Breast epithelium (tissue), 4 donors: ENCODE results near the gene HIPK2. TPM values are rescaled to one million over a fixed set of nuclear protein-coding genes. Genes with fewer than 3 reads are reported as not detected.

Source experiments
- DNase-seq, 2 donors: peaks; one replicate each; pipeline ENCODE4 v3.0.0-alpha.2; 2019; ENCODE audit warnings: low spot score in 2 of 2
- H3K27ac ChIP-seq, 2 donors: fragments of 200-600 bp; sonication (generic) in 1 of 2; one replicate each; pipeline ENCODE4 v1.5.1; 2016 to 2019; ENCODE audit warnings: mild to moderate bottlenecking in 1 of 2
- H3K27me3 ChIP-seq, 2 donors: fragments of 200-600 bp; sonication (generic) in 1 of 2; one replicate each; pipeline versions ENCODE4 v1.5.1 to v1.6.0; 2017 to 2019; ENCODE audit warnings: control low read depth in 1 of 2, mild to moderate bottlenecking in 1 of 2
- H3K36me3 ChIP-seq: fragments of 200-600 bp; one replicate; pipeline ENCODE4 v1.5.1; 2019
- H3K4me1 ChIP-seq, 2 donors: fragments of 200-600 bp; sonication (generic); one replicate each; pipeline ENCODE4 v1.5.1; 2016 to 2019; ENCODE audit warnings: control low read depth in 1 of 2
- H3K4me3 ChIP-seq, 3 donors: fragments of 200-600 bp; sonication (generic); 1 replicate in 2 of 3; 2 replicates in 1 of 3; pipeline ENCODE4 v1.5.1; 2016 to 2019; ENCODE audit warnings: mild to moderate bottlenecking in 3 of 3, moderate library complexity in 2 of 3
- H3K9me3 ChIP-seq, 2 donors: fragments of 200-600 bp; sonication (generic) in 1 of 2; one replicate each; pipeline ENCODE4 v1.5.1; 2016 to 2019; ENCODE audit warnings: control low read depth in 1 of 2
- POLR2A ChIP-seq: fragments of 450-650 bp; IDR thresholded peaks from one replicate; pipeline ENCODE4 v1.6.1; 2016; ENCODE audit warnings: antibody characterized with exemption, mild to moderate bottlenecking, moderate library complexity
- POLR2AphosphoS5 ChIP-seq, 3 donors: sonication (generic); formaldehyde crosslinking; IDR thresholded peaks; one replicate each; pipeline ENCODE4 v1.6.1; 2017; ENCODE audit warnings: antibody characterized with exemption in 3 of 3
- intact Hi-C: fragments of 100-400 bp; cut with DNase I; formaldehyde crosslinking; loops from one replicate; pipeline ENCODE4 v1.15.1; 2023; ENCODE audit warnings: low total_unique reads
- total RNA-seq, 3 donors: library from RNA; depleted of rRNA; stranded (reverse); fragments of >200 nt; gene quantifications; one replicate each; pipeline ENCODE4 v1.1.0, GENCODE V29; 2016
- TF ChIP-seq, protein P1 (sequence below), 3 donors: fragments of 450-650 bp; IDR thresholded peaks; one replicate each; pipeline ENCODE4 v1.5.1; 2016 to 2017; ENCODE audit warnings: antibody characterized with exemption in 3 of 3, mild to moderate bottlenecking in 3 of 3, moderate library complexity in 3 of 3

Gene HIPK2
- total RNA-seq, 3 donors from 2014 or later = 26.4 to 31.8 (median 31.1) TPM

DNA sequence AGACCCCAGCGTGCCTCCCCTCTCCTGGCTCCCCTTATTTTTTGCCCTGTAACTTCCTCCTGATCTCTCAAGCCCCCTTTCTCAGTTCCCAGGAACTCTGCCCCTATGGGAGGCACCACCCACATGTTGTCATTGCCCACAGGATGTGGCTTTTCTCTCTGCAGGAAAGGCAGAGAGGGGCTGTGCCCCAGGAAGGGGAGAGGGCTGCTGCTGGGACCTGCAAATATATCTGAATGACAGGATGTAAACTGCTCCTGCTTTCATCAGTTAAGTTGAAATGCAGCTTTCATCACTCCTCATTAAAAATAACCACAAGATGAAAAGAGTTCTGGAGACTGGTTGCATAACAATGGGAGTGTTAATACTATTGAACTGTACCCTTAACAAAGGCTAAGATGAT is 151.0 kb downstream of the HIPK2 start:
- TF ChIP-seq, protein P1, sequence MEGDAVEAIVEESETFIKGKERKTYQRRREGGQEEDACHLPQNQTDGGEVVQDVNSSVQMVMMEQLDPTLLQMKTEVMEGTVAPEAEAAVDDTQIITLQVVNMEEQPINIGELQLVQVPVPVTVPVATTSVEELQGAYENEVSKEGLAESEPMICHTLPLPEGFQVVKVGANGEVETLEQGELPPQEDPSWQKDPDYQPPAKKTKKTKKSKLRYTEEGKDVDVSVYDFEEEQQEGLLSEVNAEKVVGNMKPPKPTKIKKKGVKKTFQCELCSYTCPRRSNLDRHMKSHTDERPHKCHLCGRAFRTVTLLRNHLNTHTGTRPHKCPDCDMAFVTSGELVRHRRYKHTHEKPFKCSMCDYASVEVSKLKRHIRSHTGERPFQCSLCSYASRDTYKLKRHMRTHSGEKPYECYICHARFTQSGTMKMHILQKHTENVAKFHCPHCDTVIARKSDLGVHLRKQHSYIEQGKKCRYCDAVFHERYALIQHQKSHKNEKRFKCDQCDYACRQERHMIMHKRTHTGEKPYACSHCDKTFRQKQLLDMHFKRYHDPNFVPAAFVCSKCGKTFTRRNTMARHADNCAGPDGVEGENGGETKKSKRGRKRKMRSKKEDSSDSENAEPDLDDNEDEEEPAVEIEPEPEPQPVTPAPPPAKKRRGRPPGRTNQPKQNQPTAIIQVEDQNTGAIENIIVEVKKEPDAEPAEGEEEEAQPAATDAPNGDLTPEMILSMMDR (IDR thresholded peaks at IDR 0.05) = no peak
- no peak for TF ChIP-seq POLR2A
- no peak for TF ChIP-seq POLR2AphosphoS5 (IDR thresholded peaks at IDR 0.05)
- Histone ChIP-seq H3K27me3 (no peaks in the 10 kb centered on the region), H3K4me1 (no peaks in the 10 kb centered on the region), H3K9me3 (no peaks in the 10 kb centered on the region), H3K27ac (no peak overlapping the region), H3K36me3 (peaks cover 3% of the 10 kb centered on the region), H3K4me3 (no peak overlapping the region)
- no peak for DNase-seq
- intact Hi-C loops = no loop called here

DNA sequence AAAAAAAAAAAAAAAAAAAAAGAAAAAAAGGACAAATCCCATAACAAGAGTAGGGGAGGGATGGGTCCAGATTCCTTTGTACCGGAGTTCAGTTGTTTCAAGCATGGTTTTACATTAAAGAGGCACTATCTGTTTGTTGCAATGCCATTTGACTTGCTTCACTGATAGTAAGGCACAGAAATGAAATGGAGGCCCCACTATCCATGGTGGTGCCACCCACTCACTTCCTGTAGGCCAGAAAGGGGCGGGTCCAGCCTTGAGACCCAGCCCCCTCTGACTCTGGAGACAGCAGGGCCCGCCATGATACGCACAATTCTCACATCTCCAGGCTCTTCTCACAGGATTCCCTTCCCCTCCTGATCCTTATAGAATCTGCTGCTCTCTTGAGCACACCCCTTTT is 154.3 kb downstream of the HIPK2 start:
- TF ChIP-seq POLR2AphosphoS5 (IDR thresholded peaks at IDR 0.05) (no peak), POLR2A (no peak)
- TF ChIP-seq, protein P1 (IDR thresholded peaks at IDR 0.05) = no peak

DNA sequence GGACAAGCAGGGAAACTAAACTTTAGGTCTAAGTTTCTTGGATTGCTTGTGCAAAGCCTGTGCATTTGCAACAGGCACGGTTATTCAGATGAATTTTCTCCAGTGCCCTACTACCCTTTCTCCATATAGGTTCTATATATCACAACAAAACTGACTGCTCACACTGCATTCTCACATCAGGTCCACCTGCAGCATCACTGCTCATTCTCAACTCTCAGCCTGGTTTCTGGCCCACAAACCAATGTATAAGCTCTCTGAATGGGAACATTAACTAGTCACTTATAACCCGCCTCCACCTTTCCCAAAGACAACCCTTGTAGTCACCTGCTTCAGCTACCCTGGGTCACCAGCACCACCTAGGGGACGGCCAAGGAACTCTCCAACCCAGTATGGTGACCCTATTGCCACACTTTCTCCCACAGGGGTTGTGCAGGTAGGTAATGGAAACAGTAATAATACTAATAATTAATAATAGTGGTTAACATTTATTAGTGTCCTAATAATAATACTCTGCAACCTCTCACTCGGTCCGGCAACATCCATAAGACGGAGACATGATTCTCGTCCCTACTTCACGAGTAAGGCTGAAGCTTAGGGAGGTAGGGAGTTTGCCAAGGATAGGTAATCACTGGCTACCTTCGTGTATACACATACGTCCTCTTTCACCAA is 157.0 kb downstream of the HIPK2 start:
- no peaks in the 10 kb centered on the region for H3K4me1 ChIP-seq
- intact Hi-C loops = no loop called here
- DNase-seq = no peak
- no peak overlapping the region for H3K4me3 ChIP-seq
- TF ChIP-seq, protein P1 (IDR thresholded peaks at IDR 0.05) = peak in 2 of 3 donors; percentile 38 to 42
- TF ChIP-seq POLR2AphosphoS5 (IDR thresholded peaks at IDR 0.05) (no peak), POLR2A (no peak)
- no peaks in the 10 kb centered on the region for H3K9me3 ChIP-seq
- no peak overlapping the region for H3K27ac ChIP-seq
- H3K27me3 ChIP-seq = no peaks in the 10 kb centered on the region
- H3K36me3 ChIP-seq = no peaks in the 10 kb centered on the region

More for the DNA sequence above, 154.3 kb downstream of the HIPK2 start:
- intact Hi-C loops = no loop called here
- H3K36me3 ChIP-seq = no peaks in the 10 kb centered on the region
- no peak overlapping the region for H3K4me3 ChIP-seq
- no peaks in the 10 kb centered on the region for H3K9me3 ChIP-seq
- no peaks in the 10 kb centered on the region for H3K4me1 ChIP-seq
- no peaks in the 10 kb centered on the region for H3K27me3 ChIP-seq
- no peak for DNase-seq
- no peak overlapping the region for H3K27ac ChIP-seq

- H3K4me3 ChIP-seq = no peak overlapping the region
- H3K27me3 ChIP-seq = no peaks in the 10 kb centered on the region
- H3K4me1 ChIP-seq = no peaks in the 10 kb centered on the region
- H3K9me3 ChIP-seq = no peaks in the 10 kb centered on the region
- no peak for TF ChIP-seq POLR2A
- TF ChIP-seq, protein P1 (IDR thresholded peaks at IDR 0.05) = no peak
- TF ChIP-seq POLR2AphosphoS5 (IDR thresholded peaks at IDR 0.05) = no peak
- intact Hi-C loops = no loop called here
- no peak overlapping the region for H3K27ac ChIP-seq
- DNase-seq = no peak
- H3K36me3 ChIP-seq = no peaks in the 10 kb centered on the region
Measured at GRCh38 chr7:139619367-139619657, 158.5 kb downstream of the HIPK2 start.

- no peaks in the 10 kb centered on the region for H3K27me3 ChIP-seq
- intact Hi-C loops = no loop called here
- H3K4me3 ChIP-seq = no peak overlapping the region
- H3K27ac ChIP-seq = no peak overlapping the region
- no peak for TF ChIP-seq POLR2AphosphoS5 (IDR thresholded peaks at IDR 0.05)
- TF ChIP-seq POLR2A = no peak
- TF ChIP-seq, protein P1 (IDR thresholded peaks at IDR 0.05) = peak in 2 of 3 donors; percentile 40 to 50
- H3K4me1 ChIP-seq = no peaks in the 10 kb centered on the region
- no peaks in the 10 kb centered on the region for H3K36me3 ChIP-seq
- H3K9me3 ChIP-seq = no peaks in the 10 kb centered on the region
- DNase-seq = no peak
Measured at GRCh38 chr7:139618482-139619366, 159.1 kb downstream of the HIPK2 start.
